ENCODE measurements around the gene SLC17A4.

GRCh38 chr6:25788305-25788922 lies 33.9 kb downstream of the SLC17A4 start:
- TF ChIP-seq, protein P1, sequence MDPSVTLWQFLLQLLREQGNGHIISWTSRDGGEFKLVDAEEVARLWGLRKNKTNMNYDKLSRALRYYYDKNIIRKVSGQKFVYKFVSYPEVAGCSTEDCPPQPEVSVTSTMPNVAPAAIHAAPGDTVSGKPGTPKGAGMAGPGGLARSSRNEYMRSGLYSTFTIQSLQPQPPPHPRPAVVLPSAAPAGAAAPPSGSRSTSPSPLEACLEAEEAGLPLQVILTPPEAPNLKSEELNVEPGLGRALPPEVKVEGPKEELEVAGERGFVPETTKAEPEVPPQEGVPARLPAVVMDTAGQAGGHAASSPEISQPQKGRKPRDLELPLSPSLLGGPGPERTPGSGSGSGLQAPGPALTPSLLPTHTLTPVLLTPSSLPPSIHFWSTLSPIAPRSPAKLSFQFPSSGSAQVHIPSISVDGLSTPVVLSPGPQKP (IDR thresholded peaks at IDR 0.05; ENCODE audit: low read depth, low read length) = no peak
- TF ChIP-seq RCOR1 (IDR thresholded peaks at IDR 0.05; ENCODE audit: low read depth, low read length) (no peak), CTCF (IDR thresholded peaks at IDR 0.05) (no peak)

Measured in A549 (cell line).